Measurements from ENCODE around the gene ACE.

DNA sequence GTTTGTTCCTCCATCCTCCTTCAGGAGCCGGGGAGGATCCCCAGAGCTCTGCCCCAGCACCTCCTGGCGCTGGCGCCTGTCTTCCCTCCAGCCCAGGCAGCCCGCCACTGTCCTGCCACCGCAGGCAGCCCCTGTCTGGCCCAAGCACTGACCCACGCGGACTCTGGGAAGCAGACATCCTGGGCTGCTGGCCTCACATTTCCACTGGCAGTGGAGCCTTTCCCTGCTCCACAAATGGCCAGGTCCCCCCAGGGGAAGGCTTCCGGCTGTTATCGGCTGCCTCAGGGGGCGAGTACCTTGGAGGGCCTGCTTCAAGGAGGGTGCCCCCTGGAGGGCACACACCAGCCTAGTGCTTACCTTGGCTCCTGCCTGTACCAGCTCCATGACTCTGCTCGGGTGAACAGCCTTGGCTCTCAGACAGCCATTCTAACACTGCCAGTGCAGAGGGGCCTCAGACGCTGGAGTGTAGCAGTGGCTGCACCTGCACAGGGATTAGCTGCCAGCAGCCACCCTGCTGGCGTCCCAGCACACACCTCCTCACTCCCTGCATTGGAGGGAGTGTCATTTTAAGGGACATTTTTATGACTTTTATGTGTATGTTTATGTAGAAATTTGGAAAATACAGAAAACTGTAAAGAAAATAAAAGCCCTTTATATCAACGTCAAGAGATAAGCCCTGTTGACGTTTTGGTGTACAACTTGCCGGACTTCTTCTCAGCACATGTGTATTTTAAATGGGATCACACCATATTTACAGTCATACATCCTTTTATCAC is 21.0 kb downstream of the ACE start:
- TF ChIP-seq, protein P1, sequence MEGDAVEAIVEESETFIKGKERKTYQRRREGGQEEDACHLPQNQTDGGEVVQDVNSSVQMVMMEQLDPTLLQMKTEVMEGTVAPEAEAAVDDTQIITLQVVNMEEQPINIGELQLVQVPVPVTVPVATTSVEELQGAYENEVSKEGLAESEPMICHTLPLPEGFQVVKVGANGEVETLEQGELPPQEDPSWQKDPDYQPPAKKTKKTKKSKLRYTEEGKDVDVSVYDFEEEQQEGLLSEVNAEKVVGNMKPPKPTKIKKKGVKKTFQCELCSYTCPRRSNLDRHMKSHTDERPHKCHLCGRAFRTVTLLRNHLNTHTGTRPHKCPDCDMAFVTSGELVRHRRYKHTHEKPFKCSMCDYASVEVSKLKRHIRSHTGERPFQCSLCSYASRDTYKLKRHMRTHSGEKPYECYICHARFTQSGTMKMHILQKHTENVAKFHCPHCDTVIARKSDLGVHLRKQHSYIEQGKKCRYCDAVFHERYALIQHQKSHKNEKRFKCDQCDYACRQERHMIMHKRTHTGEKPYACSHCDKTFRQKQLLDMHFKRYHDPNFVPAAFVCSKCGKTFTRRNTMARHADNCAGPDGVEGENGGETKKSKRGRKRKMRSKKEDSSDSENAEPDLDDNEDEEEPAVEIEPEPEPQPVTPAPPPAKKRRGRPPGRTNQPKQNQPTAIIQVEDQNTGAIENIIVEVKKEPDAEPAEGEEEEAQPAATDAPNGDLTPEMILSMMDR (IDR thresholded peaks at IDR 0.05), result no peak
- TF ChIP-seq POLR2AphosphoS5 (IDR thresholded peaks at IDR 0.05; ENCODE audit: low read depth, low read length) (no peak), SIN3A (IDR thresholded peaks at IDR 0.05; ENCODE audit: borderline replicate concordance, insufficient read depth, low read depth, low read length) (no peak), TCF7L2 (IDR thresholded peaks at IDR 0.05; ENCODE audit: low read depth, low read length) (no peak)
- TF ChIP-seq, protein P2, sequence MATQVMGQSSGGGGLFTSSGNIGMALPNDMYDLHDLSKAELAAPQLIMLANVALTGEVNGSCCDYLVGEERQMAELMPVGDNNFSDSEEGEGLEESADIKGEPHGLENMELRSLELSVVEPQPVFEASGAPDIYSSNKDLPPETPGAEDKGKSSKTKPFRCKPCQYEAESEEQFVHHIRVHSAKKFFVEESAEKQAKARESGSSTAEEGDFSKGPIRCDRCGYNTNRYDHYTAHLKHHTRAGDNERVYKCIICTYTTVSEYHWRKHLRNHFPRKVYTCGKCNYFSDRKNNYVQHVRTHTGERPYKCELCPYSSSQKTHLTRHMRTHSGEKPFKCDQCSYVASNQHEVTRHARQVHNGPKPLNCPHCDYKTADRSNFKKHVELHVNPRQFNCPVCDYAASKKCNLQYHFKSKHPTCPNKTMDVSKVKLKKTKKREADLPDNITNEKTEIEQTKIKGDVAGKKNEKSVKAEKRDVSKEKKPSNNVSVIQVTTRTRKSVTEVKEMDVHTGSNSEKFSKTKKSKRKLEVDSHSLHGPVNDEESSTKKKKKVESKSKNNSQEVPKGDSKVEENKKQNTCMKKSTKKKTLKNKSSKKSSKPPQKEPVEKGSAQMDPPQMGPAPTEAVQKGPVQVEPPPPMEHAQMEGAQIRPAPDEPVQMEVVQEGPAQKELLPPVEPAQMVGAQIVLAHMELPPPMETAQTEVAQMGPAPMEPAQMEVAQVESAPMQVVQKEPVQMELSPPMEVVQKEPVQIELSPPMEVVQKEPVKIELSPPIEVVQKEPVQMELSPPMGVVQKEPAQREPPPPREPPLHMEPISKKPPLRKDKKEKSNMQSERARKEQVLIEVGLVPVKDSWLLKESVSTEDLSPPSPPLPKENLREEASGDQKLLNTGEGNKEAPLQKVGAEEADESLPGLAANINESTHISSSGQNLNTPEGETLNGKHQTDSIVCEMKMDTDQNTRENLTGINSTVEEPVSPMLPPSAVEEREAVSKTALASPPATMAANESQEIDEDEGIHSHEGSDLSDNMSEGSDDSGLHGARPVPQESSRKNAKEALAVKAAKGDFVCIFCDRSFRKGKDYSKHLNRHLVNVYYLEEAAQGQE (IDR thresholded peaks at IDR 0.05; ENCODE audit: insufficient read depth in 1 of 2, low read depth in 2 of 2, low read length in 1 of 2), result no peak
